ENCODE data around the gene CTNNA3.

The CTNNA3 gene

DNA sequence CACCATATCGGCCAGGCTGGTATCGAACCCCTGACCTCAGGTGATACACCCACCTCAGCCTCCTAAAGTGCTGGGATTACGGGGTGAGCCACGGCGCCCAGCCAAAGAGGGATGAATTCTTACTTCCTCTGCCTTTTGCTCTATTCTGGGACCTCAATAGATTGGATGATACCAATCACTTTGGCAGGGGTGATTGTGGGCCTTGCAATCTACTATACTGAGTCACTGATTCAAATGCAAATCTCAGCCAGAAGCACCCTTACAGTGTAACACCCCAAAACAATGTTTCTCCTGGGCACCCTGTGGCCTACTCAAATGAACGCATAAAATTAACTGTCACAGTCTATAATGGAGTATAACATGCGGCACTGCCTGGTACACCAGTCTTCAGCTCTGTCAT is 1366.8 kb downstream of the CTNNA3 start:
- FAIRE-seq (no peak), DNase-seq (ENCODE audit: low spot score) (no peak)

DNA sequence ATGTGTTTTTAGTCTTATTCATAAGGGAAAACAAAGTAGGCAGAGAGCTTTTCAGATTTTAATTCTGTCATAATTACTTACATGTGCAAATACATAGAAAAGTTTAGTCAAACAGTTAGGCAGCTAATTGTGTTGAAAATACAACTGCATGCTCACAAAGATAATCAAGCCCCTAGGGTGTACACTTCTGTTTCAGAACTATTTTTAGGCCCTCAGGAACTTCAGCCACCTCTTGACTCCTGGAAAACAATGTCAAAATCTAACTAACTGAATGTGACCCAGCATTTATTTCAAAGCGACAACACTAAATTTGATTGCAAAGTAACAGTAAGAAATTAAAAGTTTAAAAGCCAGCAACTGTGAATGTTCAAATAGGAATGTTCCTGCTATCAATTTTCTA is 1369.1 kb downstream of the CTNNA3 start:
- FAIRE-seq: no peak
- no peak for DNase-seq (ENCODE audit: low spot score)

DNA sequence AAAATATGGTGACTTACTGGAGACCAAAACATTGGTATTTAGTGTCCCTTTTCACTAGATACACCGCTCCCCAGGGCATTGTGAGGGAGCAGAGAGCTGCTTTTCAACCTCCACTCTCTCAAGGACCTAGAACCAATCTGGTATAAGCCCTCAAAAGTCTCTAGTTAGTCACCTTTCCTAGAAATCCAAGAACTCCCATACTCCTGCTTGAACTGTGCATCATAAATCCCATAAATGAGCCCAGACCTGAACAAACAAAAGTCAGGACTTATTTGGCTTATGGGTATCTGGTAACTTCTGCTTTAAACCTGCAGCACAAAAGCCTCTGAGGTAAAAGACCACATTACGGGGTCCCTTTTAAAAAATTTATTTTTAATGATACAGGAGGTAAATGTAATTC is 1373.2 kb downstream of the CTNNA3 start:
- DNase-seq (ENCODE audit: low spot score) (no peak), FAIRE-seq (no peak)

DNA sequence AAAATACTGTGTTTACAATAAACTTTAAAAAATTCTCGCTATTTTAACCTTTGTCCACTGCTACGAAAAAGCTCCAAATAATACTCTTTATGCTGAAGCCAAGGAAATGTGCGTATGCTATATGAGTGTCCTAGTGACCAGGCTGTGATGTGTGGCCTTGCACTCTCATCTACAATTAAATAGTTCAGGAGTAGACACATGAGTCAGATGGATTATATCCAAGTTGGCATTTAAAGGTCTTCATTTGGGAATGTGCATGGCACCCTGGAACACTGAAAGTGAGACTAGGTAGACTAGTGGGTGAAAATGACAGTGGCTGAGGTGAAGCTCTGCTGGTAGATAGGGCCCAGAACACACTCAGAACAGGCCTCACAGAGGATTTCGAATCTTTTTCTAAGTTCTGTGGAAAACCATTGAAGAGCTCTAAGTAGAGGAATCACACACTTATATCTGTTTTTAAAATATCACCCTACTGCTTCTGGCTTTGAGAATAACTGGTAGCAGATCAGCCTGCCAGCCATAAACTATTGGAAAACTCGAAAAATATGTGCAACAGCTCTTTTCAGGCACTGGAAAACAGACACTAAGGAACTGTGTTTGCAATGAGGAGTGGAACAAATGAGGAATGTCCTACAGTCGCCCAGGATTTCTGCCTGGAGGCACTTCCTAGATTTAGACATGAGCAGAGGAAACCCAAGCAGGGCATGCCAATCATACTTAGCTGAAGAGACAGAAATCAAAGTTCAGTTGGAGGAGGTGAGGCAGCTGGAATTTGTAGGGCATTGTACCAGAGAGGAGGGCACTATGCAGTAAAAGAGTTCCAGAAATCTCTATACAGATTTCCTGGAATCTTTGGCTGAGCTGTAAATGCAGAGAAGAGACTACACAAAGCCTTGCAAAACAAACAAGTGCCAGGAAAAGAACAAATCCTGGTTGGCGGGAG is 1374.0 kb downstream of the CTNNA3 start:
- FAIRE-seq: no peak
- DNase-seq (ENCODE audit: low spot score): no peak

DNA sequence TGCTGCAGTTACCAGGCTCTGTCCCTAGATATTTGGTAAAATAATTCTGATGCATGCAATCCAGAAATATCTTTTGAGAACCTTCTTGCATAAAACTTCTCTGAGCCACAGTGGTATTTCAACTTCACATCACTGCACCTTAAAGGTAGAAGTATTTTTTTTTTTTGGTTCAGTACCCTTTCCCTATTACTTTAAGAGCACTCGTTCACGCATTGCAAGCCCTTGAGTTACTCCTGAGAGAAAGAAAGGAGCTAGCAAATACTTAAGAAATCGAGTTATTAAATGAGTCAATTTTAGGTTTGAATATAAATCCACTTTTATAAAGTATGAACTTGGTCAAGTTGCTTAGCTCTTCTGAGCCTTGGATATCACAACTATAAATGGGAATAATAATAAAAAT is 1377.2 kb downstream of the CTNNA3 start:
- DNase-seq (ENCODE audit: low spot score): no peak
- FAIRE-seq: no peak

DNA sequence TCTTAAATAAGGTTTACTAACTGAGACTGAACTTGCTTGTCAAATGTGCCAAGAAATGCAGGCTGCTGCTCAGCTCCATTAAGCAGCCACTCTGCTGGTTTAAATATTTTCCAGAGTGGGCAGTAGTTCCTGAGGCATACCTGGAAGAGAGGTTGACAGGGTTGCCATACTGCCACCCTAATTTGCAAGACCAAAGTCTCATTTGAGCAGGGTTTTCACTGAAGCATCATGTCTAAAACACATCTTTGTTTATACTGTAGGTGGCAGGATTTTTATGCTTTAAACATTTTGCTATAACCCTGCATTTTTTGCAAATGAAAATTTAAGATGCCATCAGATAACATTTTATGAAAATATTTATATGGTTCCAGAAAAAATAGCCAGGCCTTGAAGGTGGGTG is 1388.2 kb downstream of the CTNNA3 start:
- DNase-seq (ENCODE audit: low spot score) (no peak), FAIRE-seq (no peak)

DNA sequence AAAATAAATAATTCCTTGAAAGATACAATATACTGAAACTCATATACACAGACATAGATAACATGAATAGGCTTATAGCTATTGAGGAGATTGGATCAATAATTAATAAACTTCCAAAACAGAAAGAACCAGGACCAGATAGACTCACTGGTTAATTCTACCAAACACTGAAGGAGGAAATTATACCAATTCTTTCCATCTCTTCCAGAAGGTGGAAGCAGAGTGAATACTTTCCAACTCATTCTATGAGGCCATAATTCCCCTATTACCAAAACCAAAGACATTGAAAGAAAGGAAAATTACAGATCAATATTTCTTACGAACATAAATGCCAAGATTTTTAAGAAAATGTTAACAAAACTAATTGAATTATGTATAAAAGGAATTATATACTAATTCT is 1394.9 kb downstream of the CTNNA3 start:
- DNase-seq (ENCODE audit: low spot score) (no peak), FAIRE-seq (no peak)

DNA sequence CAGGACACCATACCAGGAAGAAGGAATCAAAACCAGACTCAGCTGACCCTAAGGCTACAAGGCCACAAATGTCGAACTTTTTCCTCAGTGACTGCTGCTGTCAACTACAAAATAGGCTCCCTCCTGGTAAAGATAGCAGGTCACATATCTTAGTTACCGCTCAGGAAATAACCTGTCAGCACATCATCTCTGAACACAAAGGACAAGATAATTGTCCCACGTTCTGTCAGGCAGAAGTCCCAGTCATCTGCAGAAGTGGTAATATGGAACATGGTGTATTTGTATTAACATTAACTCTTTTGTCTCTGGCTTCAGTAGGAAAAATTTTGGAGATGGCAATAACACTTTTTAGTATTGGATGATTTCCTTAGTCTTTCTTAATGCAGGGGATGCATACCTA is 1400.4 kb downstream of the CTNNA3 start:
- DNase-seq (ENCODE audit: low spot score) (no peak), FAIRE-seq (no peak)

DNA sequence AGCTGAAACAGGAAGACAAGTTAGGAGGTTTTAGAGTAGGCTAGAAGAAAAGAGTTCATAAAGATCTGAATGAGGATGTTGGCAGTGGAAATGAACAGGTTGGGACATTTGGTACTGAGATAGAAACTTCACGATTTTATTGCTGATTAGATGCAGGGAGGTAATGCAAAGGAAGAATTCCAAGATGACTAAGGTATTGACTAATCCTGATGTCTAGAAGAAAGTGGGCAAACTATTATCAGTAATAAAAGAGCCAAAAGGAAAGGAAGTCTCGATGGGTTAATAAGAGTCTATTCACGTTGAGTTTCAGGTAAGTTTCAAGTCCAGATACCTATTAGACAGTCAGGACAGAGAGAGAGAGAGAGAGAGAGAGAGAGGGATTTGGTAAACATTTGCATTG is 1401.5 kb downstream of the CTNNA3 start:
- no peak for FAIRE-seq
- DNase-seq (ENCODE audit: low spot score): no peak

DNA sequence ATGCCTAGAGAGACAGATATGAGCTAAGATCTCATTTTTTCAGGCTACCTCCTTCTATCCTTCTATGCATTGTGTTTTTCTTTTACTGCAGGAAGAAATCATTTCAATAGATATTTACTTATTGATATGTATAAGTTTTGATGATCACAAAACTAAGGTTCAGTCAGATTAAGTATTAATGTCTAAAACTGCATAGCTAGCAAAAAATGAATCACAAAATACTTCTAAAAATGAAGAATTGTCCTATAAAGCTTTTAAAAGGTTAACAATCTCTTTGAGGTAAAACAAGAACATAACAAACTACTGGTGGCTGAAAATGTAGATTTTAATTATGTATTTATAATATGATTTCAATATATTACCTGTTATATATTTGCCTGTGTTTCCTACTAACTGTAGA is 1403.1 kb downstream of the CTNNA3 start:
- FAIRE-seq (no peak), DNase-seq (ENCODE audit: low spot score) (no peak)

DNA sequence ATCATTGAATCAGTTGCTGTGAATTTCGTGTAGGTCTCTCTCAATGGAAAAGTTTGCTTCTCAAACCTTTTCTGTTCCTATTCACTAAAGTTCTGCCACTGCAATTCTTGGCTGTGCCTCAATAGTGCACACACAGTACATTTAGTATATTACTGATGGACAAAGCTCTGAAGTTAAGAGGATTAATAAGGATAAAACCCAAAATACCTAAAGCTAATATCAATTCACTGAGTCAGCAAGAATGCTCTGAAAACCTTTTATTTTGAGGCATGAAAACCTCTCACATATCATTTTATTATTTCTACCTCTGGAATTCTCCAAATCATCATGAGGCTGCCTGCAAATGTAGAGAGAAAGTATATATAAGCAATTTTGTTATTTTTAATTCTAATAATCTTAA is 1403.5 kb downstream of the CTNNA3 start:
- FAIRE-seq (no peak), DNase-seq (ENCODE audit: low spot score) (no peak)

DNA sequence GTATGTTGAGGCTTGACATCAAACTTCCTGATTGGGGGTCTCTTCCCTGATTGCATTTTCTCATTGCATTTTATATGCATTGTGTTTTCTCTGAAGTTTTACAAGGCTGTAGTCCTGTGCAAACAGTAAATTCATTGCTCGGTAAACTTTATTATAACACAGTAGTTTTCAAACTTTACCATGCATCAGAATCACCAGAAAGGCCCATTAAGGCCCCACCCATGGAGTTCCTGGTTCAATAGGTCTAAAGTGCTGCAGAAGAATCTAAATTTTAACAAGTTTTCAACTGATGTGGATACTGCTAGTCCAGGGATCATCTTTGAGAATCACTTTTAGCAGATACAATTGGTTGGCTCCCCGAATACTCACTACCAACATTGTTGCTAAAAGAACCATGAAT is 1404.9 kb downstream of the CTNNA3 start:
- FAIRE-seq (no peak), DNase-seq (ENCODE audit: low spot score) (no peak)

DNA sequence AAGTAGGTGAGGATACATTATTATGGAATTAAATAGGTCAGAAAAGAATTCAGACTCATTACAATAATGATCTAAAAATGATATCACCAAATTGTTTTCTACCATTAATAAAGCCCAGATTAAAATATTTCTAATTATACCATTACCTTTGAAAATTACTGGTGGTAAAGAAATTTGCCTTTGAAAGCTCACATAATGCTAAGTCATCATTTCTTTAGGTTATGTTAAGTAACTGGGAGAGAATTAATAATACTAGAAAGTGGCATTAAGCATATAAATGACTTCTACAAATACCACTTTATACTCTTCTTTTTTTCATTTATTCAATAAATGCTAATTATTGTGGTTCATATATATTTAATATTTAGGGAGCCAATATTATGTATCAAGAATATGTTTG is 1411.4 kb downstream of the CTNNA3 start:
- DNase-seq (ENCODE audit: low spot score) (no peak), FAIRE-seq (no peak)

DNA sequence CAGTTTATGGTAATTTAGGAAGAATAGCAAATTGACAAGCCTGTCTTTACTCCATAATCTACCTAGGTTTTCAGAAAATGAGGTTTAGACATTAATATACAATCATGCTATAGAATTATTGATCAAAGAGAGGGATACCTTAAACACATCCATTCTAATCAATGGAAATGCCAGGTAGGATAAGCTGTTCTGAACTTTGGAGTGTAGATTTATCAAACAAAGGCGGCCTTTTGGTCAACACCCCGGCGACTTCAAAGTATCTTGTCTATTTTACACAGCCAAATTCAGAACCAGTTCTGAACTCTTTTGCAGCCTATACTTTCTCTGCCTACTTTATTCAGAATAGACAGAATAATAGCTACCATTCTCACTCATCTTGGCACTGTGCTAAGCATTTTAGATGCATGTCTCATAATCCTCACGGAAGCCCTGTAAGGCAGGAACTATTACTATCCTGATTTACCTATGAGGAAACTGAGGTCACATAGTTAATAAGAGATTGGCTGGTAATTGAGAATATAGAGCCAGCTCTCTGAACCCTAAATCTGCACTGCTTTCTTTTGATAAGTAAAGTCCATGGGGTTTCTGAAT is 1412.0 kb downstream of the CTNNA3 start:
- DNase-seq (ENCODE audit: low spot score): no peak
- FAIRE-seq: no peak

DNA sequence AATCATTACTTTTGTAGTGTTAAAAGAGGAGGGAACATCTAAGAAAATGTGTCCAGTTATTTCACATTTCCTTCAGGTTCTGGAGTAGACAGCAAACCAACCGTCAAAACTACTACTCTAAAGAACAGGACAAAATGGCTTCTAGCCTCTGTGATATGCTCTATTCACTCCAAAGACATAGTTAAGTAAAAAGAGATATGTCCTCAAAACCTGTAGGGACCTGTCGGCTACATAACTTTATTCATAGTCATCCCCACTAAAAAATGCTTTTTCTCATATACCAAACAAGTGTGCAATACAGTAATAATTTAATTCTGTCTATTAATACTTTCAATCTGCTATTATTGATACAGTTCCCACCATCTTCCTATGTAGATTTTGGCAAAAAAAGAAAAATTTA is 1412.9 kb downstream of the CTNNA3 start:
- FAIRE-seq: no peak

DNA sequence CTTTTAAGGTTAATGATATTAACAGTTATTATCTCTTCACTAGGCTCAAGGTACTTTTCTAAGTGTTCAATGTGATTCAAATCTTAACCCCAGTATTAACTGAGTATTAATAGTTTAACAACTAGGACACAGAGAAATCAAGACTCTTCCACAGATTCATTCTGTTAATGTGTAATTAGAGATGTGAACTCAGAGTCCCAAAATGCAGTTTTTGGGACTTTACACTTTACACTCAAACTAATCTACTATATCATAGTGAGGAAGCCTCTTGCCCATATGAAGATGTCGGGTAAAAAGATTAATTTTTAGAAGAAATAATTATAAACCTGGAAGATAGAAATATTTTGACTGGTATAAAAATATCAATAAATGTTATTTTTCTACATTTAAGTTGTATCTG is 1414.7 kb downstream of the CTNNA3 start:
- FAIRE-seq: no peak
- no peak for DNase-seq (ENCODE audit: low spot score)

More for the DNA sequence above, 1412.9 kb downstream of the CTNNA3 start:
- no peak for DNase-seq (ENCODE audit: low spot score)

DNA sequence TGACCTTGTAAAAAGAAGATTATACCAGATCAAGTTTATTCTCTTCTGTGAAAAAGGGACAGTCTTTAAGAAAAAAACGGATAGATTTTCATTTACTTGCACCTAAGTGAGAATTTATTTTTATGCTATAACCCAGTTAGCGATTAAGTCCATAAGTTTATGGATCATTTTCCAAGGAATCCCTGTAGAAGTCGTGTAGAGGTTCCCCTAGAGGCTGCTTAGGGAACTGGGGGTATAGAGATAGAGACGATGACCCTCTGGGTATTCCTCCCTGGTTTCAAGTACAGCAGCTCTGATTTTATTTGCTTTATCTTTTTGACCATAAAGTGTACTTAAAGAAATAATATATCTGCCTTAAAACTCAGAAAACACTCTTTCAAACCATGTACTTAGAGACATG is 1418.5 kb downstream of the CTNNA3 start:
- DNase-seq (ENCODE audit: low spot score): no peak

DNA sequence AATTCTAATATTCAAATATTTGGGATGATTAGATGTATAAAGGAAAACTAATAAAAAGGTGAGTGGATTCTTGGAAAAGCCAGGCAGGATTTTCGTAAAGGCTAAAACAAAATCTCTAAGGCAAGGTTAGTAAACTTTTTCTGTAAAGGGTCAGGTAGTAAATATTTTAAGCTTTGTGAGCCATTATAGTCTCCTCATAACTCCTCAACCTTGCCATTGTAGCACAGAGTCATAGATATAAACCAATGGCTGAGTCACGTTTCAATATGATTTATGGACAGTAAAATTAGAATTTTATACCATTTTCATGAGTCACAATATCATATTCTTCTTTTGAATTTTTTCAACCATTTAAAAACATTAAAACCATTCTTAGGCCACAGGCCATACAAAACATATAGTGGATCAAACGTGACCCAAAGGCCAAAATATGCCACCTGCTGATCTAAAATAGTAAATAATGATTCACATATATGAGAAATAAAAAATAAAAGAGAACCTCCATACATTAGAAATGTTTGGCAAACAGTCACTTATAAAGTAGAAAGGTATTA is 1422.0 kb downstream of the CTNNA3 start:
- FAIRE-seq (no peak), DNase-seq (ENCODE audit: low spot score) (no peak)

More for the DNA sequence above, 1418.5 kb downstream of the CTNNA3 start:
- no peak for FAIRE-seq

DNA sequence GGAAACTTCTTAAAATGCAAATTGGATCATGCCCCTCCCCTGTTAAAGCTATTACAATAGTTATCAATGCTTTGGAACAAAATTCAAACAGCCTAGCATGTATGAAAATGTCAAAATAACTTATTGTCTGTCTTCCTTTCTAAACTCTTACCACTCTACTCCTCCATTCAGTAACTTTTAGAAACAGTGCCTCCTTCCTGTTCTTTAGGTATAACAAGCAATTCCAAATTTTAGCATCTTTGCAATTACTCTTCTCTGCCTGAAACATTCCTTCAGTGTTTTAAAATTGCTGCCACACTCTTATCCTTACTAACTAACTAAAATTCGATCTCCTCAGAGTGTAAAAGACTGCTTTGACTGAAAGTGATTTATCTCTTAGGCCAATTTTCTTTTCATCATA is 1430.6 kb downstream of the CTNNA3 start:
- DNase-seq (ENCODE audit: low spot score) (no peak), FAIRE-seq (no peak)

DNA sequence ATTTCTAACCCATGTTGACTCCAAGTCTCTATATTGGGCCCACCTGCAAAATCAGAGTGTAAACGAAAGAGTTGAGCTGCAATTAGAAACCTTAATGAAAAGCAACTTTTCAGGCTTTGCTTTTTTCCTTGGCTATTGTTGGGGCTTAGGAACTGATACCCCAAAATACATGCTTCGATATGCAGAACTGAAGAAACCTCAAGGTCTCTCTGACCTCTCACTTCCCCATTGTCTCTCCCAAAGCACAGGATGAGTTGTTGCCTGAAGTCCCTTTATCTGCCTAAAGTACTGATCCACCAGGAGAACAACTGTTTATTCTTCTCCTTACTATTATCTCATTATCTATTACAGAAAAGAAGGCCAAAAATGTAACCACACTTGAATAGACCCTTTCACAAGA is 1436.2 kb downstream of the CTNNA3 start:
- no peak for FAIRE-seq
- DNase-seq (ENCODE audit: low spot score): no peak

DNA sequence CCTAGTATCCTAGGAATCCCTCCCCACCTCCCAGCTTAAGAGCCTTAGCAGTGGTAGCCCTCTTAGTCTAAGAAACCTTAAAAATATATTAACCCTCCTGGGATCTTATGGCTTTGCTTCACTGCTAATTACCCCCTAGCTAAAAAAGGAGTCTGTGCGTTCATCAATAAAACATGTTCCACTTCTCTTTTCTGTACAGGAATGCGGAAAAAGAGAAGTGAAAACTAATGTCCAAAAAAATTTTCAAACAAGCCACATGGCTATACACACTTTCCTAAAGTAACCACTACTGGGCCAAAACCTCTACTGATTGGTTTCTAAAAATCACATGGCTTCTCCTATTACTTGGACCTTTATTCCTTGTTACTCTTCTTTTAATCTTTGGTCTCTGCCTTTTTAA is 1437.3 kb downstream of the CTNNA3 start:
- DNase-seq (ENCODE audit: low spot score) (no peak), FAIRE-seq (no peak)

DNA sequence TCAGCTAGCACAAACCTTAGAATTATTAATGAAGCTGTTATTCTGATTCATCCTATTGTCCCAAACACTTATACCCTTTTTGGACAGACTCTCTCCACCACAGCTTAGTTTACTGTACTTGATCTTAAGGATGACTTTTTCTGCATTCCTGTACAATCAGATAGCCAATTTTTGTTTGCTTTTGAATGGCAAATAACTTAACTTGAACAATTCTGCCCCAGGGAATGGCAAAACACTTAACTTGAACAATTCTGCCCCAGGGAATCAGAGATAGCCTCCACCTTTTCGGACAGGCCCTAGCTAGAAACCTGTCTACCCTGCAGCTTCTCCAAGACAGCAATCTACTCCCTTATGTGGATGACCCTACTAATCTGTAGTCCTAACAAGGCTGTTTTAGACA is 1438.2 kb downstream of the CTNNA3 start:
- DNase-seq (ENCODE audit: low spot score) (no peak), FAIRE-seq (no peak)

DNA sequence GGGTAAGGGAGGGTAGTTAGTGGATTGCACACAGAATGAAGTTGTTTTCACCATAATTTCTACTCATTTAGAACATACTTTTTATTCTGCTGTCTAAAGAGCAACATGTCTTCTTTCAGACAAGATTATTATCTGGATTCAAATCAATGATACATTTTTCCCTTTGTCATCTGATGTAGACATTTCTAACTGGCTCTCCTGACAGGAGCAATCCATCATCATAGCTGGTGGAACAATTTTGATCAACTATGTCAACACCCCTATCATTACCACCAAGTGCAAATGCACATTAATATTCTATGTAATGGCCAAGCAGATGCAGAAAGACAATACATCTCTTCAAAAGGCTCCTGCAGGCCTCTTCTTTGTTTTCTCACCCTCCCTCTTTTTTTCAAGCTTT is 1443.0 kb downstream of the CTNNA3 start:
- DNase-seq (ENCODE audit: low spot score) (no peak), FAIRE-seq (no peak)
